DMS114 treated with DMSO at 0.1 percent for 48 hours (cell line): ENCODE results near the gene FXYD7.

Source experiments
- DNase-seq: peaks from one replicate; lab custom pipeline; 2025; ENCODE audit not compliant: unreplicated experiment; lab: John Stamatoyannopoulos, UW

Gene FXYD7

DNA sequence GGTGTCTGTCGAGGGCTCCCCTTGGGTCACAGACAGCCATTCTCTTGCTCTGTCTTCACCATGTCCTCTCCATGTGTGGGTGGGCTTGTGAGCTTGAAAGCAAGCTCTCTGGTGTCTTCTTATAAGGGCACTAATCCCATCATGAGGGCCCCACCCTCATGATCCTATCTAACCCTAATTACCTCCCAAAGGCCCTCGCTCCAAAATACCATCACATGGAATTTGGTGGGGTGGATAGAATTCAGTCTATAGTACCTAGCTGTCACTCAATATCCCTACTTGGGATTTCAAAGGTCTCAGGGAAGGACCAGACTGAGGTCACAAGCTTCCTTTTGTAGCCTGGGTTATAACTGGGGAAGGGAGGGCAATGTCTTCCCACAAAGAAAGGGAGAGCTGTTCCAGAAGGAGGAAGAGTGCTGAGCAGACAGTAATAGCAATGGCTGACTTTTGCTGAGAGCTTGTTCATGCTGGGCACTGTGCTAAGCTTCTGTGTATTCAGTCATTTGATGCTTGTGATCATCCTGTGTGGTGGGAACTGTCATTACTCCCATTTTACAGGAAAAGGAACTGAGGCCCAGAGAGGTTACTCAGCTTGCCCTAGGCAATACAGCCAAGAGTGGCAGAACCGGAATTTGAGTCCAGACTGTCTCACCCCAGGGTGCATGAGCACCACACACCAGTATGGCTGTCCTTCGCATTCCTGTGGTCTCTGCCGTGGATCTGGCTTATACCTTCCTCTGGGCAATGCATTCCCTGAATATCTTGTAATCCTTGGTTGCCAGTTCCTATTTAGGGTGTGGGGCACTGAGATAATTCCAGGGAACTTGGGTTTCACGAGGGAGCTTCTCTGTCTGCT lies 19.6 kb downstream of the FXYD7 start:
- DNase-seq: no peak

DNA sequence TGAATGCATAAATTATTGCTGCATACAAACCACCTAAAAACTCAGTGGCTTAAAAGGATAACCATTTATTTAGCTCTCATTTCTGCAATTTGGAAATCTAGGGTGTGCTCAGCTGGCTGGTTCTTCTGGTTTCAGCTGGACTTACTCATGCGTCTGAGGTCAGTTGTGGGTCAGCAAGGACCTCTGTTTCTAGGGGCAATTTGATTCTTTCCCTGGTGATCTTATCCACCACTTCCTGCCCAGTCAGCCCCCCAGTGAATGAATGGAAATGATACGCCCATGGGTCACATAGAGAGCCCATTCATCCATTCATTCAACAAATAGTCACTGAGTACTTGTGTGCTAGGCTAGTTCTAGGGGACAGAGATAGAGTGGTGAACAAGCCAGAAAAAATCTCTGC lies 21.4 kb downstream of the FXYD7 start:
- DNase-seq: no peak

GRCh38 chr19:35165200-35166058 lies 22.4 kb downstream of the FXYD7 start:
- no peak for DNase-seq

DNA sequence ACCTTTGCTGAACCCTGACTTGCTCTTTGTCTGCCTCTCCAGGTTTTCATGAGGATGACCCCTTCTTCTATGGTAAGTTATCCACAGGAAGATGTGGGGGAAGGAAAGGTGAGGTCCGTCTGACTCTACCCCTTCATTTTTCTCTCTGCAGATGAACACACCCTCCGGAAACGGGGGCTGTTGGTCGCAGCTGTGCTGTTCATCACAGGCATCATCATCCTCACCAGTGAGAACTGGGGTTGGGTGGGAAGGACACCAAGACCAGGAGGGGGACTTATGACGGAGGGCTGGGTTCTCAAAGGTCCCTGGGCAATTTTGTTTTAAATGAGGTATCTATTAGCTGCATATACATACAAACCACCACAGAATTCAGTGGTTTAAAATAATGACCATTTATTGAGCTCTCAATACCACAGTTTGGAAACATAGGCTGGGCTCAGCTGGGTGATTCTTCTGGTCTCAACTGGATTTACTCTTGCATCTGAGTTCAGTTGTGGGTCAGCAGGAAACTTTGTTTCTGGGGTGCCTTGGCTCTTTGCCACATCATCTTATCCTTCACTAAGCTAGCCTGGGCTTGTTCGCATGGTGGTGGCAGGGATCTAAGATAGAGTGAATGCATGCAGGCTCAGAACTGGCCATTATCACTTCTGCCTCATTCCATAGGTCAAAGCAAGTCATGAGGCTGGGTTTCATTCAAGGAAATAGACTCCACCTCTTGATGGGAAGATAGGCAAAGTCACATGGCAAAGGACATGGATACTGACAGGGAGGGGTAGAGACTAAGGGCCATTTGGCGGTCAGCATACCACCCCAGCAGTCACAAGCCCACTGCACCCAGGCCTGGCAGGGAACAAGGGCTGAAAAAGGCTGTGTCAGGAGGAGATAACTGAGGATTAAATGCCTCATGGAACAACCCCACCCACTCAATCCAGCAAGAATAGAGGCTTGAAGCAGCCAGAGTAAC lies 23.3 kb downstream of the FXYD7 start:
- DNase-seq: no peak

GRCh38 chr19:35167251-35168119 lies 24.4 kb downstream of the FXYD7 start:
- no peak for DNase-seq

- no peak for DNase-seq
These were observed 25.1 kb downstream of the FXYD7 start for GRCh38 chr19:35168196-35168595.

DNA sequence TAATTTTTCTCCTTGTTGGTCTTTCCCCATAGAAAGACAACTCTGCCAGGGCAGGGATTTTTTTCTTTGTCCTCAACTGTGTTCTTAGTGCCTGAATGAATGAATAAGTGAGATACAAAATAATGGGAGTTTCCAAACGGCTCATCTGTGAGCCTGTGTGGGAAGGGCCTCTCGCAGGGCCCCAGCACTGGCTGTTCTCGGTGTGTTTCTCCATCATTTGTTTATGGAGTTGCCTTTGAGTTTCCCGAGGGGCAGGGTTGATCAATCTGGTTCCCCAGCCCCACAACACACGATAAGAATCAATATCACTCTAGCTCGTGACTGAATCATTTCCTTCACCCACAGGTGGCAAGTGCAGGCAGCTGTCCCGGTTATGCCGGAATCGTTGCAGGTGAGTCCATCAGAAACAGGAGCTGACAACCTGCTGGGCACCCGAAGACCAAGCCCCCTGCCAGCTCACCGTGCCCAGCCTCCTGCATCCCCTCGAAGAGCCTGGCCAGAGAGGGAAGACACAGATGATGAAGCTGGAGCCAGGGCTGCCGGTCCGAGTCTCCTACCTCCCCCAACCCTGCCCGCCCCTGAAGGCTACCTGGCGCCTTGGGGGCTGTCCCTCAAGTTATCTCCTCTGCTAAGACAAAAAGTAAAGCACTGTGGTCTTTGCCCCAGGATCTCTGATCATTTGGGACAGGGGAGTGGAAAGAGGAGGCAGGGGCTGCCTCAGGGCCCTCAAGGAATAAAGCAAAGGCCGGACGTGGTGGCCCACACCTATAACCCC lies 26.4 kb downstream of the FXYD7 start:
- DNase-seq: no peak

DNA sequence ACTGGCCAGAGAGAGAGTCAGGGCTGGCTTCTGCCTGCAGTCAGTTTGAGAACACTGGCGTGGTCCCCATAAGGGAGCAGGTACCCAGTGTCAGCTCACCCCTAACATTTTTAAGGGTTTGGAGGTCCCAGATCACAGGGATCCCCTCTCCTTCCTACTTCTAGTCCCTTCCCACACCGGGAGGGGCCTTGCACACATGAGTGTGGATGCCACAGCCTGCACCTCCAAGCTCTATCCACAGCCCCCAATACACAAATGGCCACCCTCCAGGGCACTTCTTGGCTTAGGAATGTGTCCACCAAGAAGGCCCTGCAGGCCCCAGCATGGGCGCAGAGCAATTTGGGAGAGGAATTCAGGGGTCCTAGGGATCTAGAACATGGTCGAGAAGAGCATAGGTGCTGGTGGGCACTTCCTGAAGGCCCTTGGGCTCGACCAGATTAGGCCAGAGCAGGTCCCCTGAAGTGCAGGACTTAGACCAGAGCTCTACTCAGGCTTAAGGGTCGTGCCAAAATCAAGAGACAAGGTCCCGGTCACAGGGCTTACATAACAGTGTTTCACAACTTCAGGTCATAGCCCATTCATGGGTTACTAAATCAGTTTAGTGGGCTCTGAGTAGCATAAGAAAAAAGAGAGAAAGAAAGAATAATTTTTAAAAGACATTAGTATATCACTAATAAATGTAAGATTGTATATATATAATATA lies 27.5 kb downstream of the FXYD7 start:
- no peak for DNase-seq

GRCh38 chr19:35171730-35172129 lies 28.7 kb downstream of the FXYD7 start:
- DNase-seq: no peak

- DNase-seq: no peak
These were observed 31.2 kb downstream of the FXYD7 start for GRCh38 chr19:35174226-35174625.

DNA sequence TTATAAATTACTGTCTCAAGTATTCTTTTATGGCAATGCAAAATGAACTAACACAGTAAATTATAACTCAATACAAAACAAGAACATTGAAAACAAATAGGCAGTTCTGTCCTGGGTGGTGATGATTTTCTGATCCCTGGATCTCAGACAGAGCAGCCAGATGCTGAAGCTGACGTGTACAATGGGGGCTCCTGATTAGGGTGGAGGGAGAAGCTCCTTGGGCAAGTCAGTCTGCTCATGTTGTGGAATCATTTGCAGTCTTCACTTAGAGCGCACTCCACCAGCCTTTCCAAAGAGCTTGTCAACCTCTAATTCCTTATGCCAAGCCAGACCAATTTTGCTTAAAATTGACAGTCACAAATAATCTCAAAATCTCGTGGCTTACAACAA lies 33.1 kb downstream of the FXYD7 start:
- DNase-seq: no peak

DNA sequence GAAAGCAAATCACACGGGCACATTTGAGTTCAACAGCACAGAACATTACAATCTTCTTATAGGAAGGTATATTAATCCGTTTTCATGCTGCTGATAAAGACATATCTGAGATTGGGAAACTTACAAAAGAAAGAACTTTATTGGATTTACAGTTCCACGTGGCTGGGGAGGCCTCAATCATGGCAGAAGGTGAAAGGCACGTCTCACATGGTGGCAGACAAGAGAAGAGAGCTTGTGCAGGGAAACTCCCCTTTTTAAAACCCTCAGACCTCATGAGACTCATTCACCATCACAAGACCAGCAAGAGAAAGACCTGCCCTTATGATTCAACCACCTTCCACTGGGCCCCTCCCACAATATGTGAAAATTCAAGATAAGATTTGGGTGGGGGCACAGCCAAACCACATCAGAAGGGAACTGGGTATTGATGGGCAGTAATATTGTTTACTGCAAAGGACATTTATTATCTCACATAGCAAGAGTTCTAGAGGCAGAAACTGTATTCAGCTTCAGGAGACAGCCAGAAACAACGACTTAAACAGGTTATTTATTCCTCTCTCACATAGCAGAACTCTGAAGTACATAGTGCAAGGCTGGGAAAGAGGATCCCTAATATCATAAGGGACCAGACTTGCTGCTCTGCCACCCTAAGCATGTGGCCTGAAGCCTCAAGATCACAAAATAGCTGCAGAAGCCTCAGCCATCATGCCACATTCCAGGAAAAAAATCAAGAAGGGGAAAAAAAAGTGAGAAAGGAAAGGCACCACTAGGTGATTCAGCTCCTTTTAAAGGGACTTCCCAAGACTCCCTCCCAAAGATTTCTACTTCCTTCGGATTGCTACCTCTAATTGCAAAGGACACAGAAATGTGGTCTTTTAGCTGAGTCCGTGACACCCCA lies 34.6 kb downstream of the FXYD7 start:
- no peak for DNase-seq

GRCh38 chr19:35178701-35179100 lies 35.6 kb downstream of the FXYD7 start:
- DNase-seq: no peak

DNA sequence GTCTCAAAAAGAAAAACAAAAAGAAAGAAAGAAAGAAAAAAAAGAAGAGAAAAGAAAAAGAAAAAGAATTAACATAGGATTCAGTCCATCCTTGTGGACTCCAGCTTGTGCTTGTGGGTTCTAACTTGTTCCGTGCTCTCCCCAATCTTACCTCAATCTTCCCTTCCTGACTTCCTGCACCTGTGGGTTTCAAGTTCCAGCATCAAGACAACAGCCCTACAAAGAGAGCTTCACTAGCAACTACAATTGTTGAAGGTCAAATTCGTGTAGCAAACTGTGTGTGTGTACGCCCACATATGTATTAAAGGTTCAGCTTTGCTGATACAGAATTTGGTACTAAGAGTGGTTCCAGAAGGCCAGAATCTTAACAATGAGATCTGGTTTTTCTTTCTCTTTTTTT lies 36.8 kb downstream of the FXYD7 start:
- DNase-seq: no peak

GRCh38 chr19:35181387-35181786 lies 38.3 kb downstream of the FXYD7 start:
- no peak for DNase-seq

GRCh38 chr19:35184267-35184666 lies 41.2 kb downstream of the FXYD7 start:
- DNase-seq: no peak

DNA sequence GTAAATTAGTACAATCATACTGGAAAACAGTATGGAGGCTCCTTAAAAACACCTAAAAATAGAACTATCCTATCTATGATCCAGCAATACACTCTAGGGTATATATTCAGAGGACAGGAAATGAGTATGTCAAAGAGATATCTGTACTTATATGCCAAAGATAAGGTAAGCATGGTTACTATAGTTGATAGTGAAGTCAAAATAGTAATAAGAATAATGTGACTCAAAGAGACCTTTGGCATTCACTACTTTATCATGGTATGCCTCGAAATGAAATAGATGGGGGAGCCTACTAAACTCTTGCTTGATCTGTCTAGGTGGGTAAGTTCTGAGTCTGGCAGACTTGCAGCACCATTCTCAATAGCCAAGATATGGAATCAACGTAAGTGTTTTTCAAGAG lies 41.8 kb downstream of the FXYD7 start:
- no peak for DNase-seq
